Renal cortical epithelial cell (primary cell): ENCODE data around the gene NR2C2AP. TPM values are rescaled to one million over a fixed set of nuclear protein-coding genes. Genes with fewer than 3 reads are reported as not detected.

Experiments used
- DNase-seq: peaks from one replicate; pipeline ENCODE4 v3.0.0-alpha.2; 2011; ENCODE audit warnings: low read depth
- total RNA-seq: library from RNA; depleted of rRNA; stranded (reverse); fragments of >200 nt; gene quantifications from 2 replicates; pipeline ENCODE4 v1.2.3, GENCODE V29; 2014

Gene NR2C2AP
- total RNA-seq, 1 donor from 2014 or later, result 8.2 TPM

- DNase-seq, result no peak
Observed at GRCh38 chr19:19214892-19215291, 11.7 kb upstream of the NR2C2AP start.

- DNase-seq, result no peak
Observed at GRCh38 chr19:19214159-19214490, 10.9 kb upstream of the NR2C2AP start.

GRCh38 chr19:19213426-19214158 is 10.4 kb upstream of the NR2C2AP start:
- DNase-seq, result no peak

GRCh38 chr19:19212916-19213315 is 9.7 kb upstream of the NR2C2AP start:
- DNase-seq, result no peak

GRCh38 chr19:19211499-19212420 is 8.5 kb upstream of the NR2C2AP start, which contains the start of gene NCAN:
NCAN (plus strand) TSS chr19:19211958; CDS start chr19:19216954, 4,996 bp downstream.
- no peak for DNase-seq

- no peak for DNase-seq
Observed at GRCh38 chr19:19209372-19209771, 6.2 kb upstream of the NR2C2AP start.

- no peak for DNase-seq
Observed at GRCh38 chr19:19207637-19208572, 4.7 kb upstream of the NR2C2AP start.

- no peak for DNase-seq
Observed at GRCh38 chr19:19206938-19207337, 3.7 kb upstream of the NR2C2AP start.

- DNase-seq, result no peak
Observed at GRCh38 chr19:19205416-19206410, 2.5 kb upstream of the NR2C2AP start.

GRCh38 chr19:19204181-19204580 is 967 bp upstream of the NR2C2AP start:
- no peak for DNase-seq

- DNase-seq, result no peak
Observed at GRCh38 chr19:19202707-19203011, 555 bp downstream of the NR2C2AP start.

- no peak for DNase-seq
Observed at GRCh38 chr19:19201697-19202630, 1.2 kb downstream of the NR2C2AP start.

- no peak for DNase-seq
Observed at GRCh38 chr19:19193926-19194325, 9.3 kb downstream of the NR2C2AP start.

GRCh38 chr19:19192910-19193423 is 10.2 kb downstream of the NR2C2AP start:
- no peak for DNase-seq

GRCh38 chr19:19192078-19192882 is 10.9 kb downstream of the NR2C2AP start, which contains the start of the genes BORCS8 and RFXANK:
BORCS8 (minus strand) TSS chr19:19192152; CDS start chr19:19192117, 35 bp downstream.
RFXANK (plus strand) TSS chr19:19192258; CDS start chr19:19193947, 1,689 bp downstream.
- peak; percentile 96 for DNase-seq

- DNase-seq, result no peak
Observed at GRCh38 chr19:19191768-19192077, 11.5 kb downstream of the NR2C2AP start.

GRCh38 chr19:19186742-19187141 is 16.5 kb downstream of the NR2C2AP start:
- DNase-seq, result no peak
